A549 (cell line): Measurements from ENCODE around the gene KDM4B. TPM values are rescaled to one million over a fixed set of nuclear protein-coding genes. Genes with fewer than 3 reads are reported as not detected.

Experiments
- ATAC-seq, 2 experiments: fragments of 200-7000 bp in 1 of 2; fragments of >200 bp in 1 of 2; cut with Nextera tagmentation in 1 of 2; cut with Tn5 transposase in 1 of 2; 3 replicates each; pipeline versions ENCODE4 v1.8.0 to v1.9.1; 2018 to 2020; ENCODE audit warnings: mild to moderate bottlenecking in 1 of 2, moderate library complexity in 1 of 2
- CTCF ChIA-PET: fragments of 300-600 bp; sonication (Branson Sonifier 250); formaldehyde crosslinking; extraction: SDS; loops from one replicate; lab custom pipeline; 2021; ENCODE audit warnings: antibody characterized with exemption, inconsistent platforms; lab: Yijun Ruan, JAX
- POLR2A ChIA-PET: fragments of 350-600 bp; formaldehyde crosslinking; extraction: SDS; loops from one replicate; lab custom pipeline; 2021; ENCODE audit warnings: antibody characterized with exemption, inconsistent platforms; lab: Yijun Ruan, JAX
- DNase-seq, 2 experiments: peaks; one replicate each; pipeline versions ENCODE4 v3.0.0 to v3.0.0-alpha.2; 2011 to 2016; ENCODE audit warnings: low read depth in 1 of 2, low spot score in 1 of 2
- FAIRE-seq: peaks from 2 replicates; lab custom pipeline; 2011; peaks lifted over from hg19 to GRCh38; lab: Jason Lieb, UNC
- H3K27ac ChIP-seq, 2 experiments: fragments of >200 bp; sonication (Bioruptor Twin); formaldehyde crosslinking; 3 replicates each; pipeline ENCODE4 v1.5.1; 2016 to 2017
- H3K4me1 ChIP-seq: fragments of >200 bp; sonication (Bioruptor Twin); formaldehyde crosslinking; 3 replicates; pipeline ENCODE4 v1.6.1; 2016
- H3K4me2 ChIP-seq: fragments of >200 bp; sonication (Bioruptor Twin); formaldehyde crosslinking; 3 replicates; pipeline ENCODE4 v1.6.1; 2016
- H3K4me3 ChIP-seq: fragments of >200 bp; sonication (Bioruptor Twin); formaldehyde crosslinking; 3 replicates; pipeline ENCODE4 v1.5.1; 2016
- H3K9me3 ChIP-seq: fragments of >200 bp; sonication (Bioruptor Twin); formaldehyde crosslinking; 3 replicates; pipeline ENCODE4 v1.6.1; 2016
- ATOH8 ChIP-seq: fragments of 250-450 bp; sonication (Bioruptor Pico); IDR thresholded peaks from 2 replicates; pipeline ENCODE4 v1.5.0; 2020; ENCODE audit warnings: low read depth, mild to moderate bottlenecking, moderate library complexity
- BCL3 ChIP-seq: fragments of >200 bp; sonication (Bioruptor Twin); formaldehyde crosslinking; IDR thresholded peaks from 3 replicates; pipeline ENCODE4 v1.6.1; 2016
- BHLHE40 ChIP-seq: IDR thresholded peaks from 2 replicates; pipeline ENCODE4 v1.6.1; 2012; ENCODE audit warnings: low read depth, low read length, inconsistent platforms
- CEBPB ChIP-seq, 2 experiments: fragments of >200 bp in 1 of 2; sonication (Bioruptor Twin) in 1 of 2; formaldehyde crosslinking in 1 of 2; IDR thresholded peaks; 2 replicates each; pipeline ENCODE4 v1.6.1; 2012 to 2016
- CHD2 ChIP-seq: fragments of 150-350 bp; IDR thresholded peaks from 2 replicates; pipeline ENCODE4 v1.6.1; 2014; ENCODE audit warnings: low read length; ENCODE audit not compliant: partially characterized antibody
- EHF ChIP-seq: fragments of 250-450 bp; sonication (Bioruptor Pico); IDR thresholded peaks from 2 replicates; pipeline ENCODE4 v1.5.0; 2020; ENCODE audit warnings: mild to moderate bottlenecking
- HDAC2 ChIP-seq: fragments of 200-600 bp; sonication (generic); IDR thresholded peaks from 2 replicates; pipeline ENCODE4 v1.6.1; 2016
- HES2 ChIP-seq: fragments of >200 bp; sonication (Bioruptor Twin); formaldehyde crosslinking; IDR thresholded peaks from 2 replicates; pipeline ENCODE4 v1.6.1; 2016
- JUN ChIP-seq, 2 experiments: fragments of >200 bp; sonication (Bioruptor Twin); formaldehyde crosslinking; IDR thresholded peaks; 2 replicates in 1 of 2; 3 replicates in 1 of 2; pipeline ENCODE4 v1.6.1; 2016 to 2017
- KDM1A ChIP-seq: fragments of 200-600 bp; sonication (generic); IDR thresholded peaks from 2 replicates; pipeline ENCODE4 v1.6.1; 2016; ENCODE audit warnings: low read depth, mild to moderate bottlenecking
- MAZ ChIP-seq: fragments of 150-350 bp; IDR thresholded peaks from 2 replicates; pipeline ENCODE4 v1.6.1; 2014; ENCODE audit warnings: antibody characterized with exemption, low read depth, low read length, borderline replicate concordance
- MYC ChIP-seq: IDR thresholded peaks from 2 replicates; pipeline ENCODE4 v1.6.1; 2012; ENCODE audit warnings: mild to moderate bottlenecking, inconsistent platforms, low read length, improper control_type of control experiment, borderline replicate concordance
- NPAS2 ChIP-seq: fragments of 250-450 bp; sonication (Bioruptor Pico); IDR thresholded peaks from 2 replicates; pipeline ENCODE4 v1.8.0; 2022; ENCODE audit warnings: mild to moderate bottlenecking, moderate library complexity, borderline replicate concordance
- POLR2AphosphoS2 ChIP-seq: conservative IDR thresholded peaks from 2 replicates; pipeline ENCODE4 v1.6.1; 2012; ENCODE audit warnings: low read length, improper control_type of control experiment, inconsistent platforms
- RAD21 ChIP-seq, 2 experiments: fragments of >200 bp in 1 of 2; sonication (Bioruptor Twin) in 1 of 2; formaldehyde crosslinking in 1 of 2; IDR thresholded peaks in 1 of 2; conservative IDR thresholded peaks in 1 of 2; 2 replicates in 1 of 2; 3 replicates in 1 of 2; pipeline ENCODE4 v1.6.1; 2012 to 2018; ENCODE audit warnings: inconsistent platforms in 1 of 2
- TP53 ChIP-seq: fragments of 250-450 bp; sonication (Bioruptor Pico); IDR thresholded peaks from 2 replicates; pipeline ENCODE4 v1.5.0; 2021; ENCODE audit warnings: mild to moderate bottlenecking, moderate library complexity
- ZSCAN20 ChIP-seq: fragments of 250-450 bp; sonication (Bioruptor Pico); IDR thresholded peaks from 2 replicates; pipeline ENCODE4 v1.8.0; 2022; ENCODE audit warnings: mild to moderate bottlenecking, moderate library complexity
- WGBS: methylation state at CpG from one replicate; pipeline ENCODE4 v1.1.6; 2017; ENCODE audit errors: missing lambda C conversion rate; 5-methylcytosine and 5-hydroxymethylcytosine counted together
- polyA plus RNA-seq, 4 experiments: library from polyadenylated mRNA; depleted of rRNA in 3 of 4; stranded (reverse); fragments of >200 nt; fragmentation: RNase III in 1 of 4; extraction: RNeasy Plus Mini Kit Qiagen cat#74134 plus additional on column Dnase treatment in 1 of 4; gene quantifications; 2 replicates in 3 of 4; 3 replicates in 1 of 4; pipeline ENCODE4 v1.2.3, GENCODE V29; 2011 to 2017
- TF ChIP-seq, protein P1 (sequence below): fragments of 450-650 bp; IDR thresholded peaks from 2 replicates; pipeline ENCODE4 v1.6.1; 2014; ENCODE audit warnings: antibody characterized with exemption
- TF ChIP-seq, protein P2 (sequence below): fragments of >200 bp; sonication (Bioruptor Twin); formaldehyde crosslinking; IDR thresholded peaks from 3 replicates; pipeline ENCODE4 v1.5.1; 2016
- TF ChIP-seq, protein P3 (sequence below): fragments of 250-450 bp; sonication (Bioruptor Pico); IDR thresholded peaks from 2 replicates; pipeline ENCODE4 v1.5.0; 2021; ENCODE audit warnings: mild to moderate bottlenecking, moderate library complexity, borderline replicate concordance

Gene KDM4B
- polyA plus RNA-seq, 2 of the 4 experiments (the other 2 are of a cell fraction): 3.0 to 4.6 TPM

- POLR2A ChIA-PET: no interaction called here
- DNase-seq (no peak), FAIRE-seq (no peak)
- 93% methylated on average over 8 of the region's 36 CpGs for WGBS
- Histone ChIP-seq H3K9me3 (no peaks in the 10 kb centered on the region), H3K4me1 (0 out of 3 replicates have a peak, but pooled peaks cover 5% of the 10 kb centered on the region), H3K4me2 (no peak overlapping the region)
- no peak for TF ChIP-seq EHF
- TF ChIP-seq NPAS2 (CRISPR knock-in tag): no peak
- TF ChIP-seq, all 56 proteins: peak for 0
- Histone ChIP-seq H3K4me3 (no peak overlapping the region), H3K27ac (no peak overlapping the region)
- no peak for ATAC-seq
- CTCF ChIA-PET: interaction anchor here (0.7 to 3.4 kb wide), 11 partner anchors 10 to 303 kb away, joined by 3 to 13 read pairs (median 3); no protein-coding TSS in a partner anchor
Measured at GRCh38 chr19:5035793-5036697, 67.1 kb downstream of the KDM4B start.

GRCh38 chr19:5036698-5037563 is 68.0 kb downstream of the KDM4B start:
- DNase-seq: no peak
- CTCF ChIA-PET: interaction anchor here (0.5 to 3.4 kb wide), 14 partner anchors 10 to 543 kb away, joined by 3 to 13 read pairs (median 4); no protein-coding TSS in a partner anchor
- FAIRE-seq: no peak
- Histone ChIP-seq H3K9me3 (no peaks in the 10 kb centered on the region), H3K4me3 (no peak overlapping the region), H3K27ac (no peak overlapping the region), H3K4me2 (no peak overlapping the region), H3K4me1 (no peaks in the 10 kb centered on the region)
- POLR2A ChIA-PET: no interaction called here
- 90% methylated on average over 27 of the region's 36 CpGs for WGBS
- TF ChIP-seq HES2 (no peak), CEBPB (IDR thresholded peaks at IDR 0.05) (no peak), ZSCAN20 (CRISPR knock-in tag) (no peak), CHD2 (no peak), HDAC2 (no peak), MAZ (no peak), BHLHE40 (no peak), POLR2AphosphoS2 (no peak), KDM1A (no peak), RAD21 (conservative IDR thresholded peaks at IDR 0.05 in 1 of 2, IDR thresholded peaks at IDR 0.05 in 1 of 2) (no peak), BCL3 (no peak)
- TF ChIP-seq, protein P1, sequence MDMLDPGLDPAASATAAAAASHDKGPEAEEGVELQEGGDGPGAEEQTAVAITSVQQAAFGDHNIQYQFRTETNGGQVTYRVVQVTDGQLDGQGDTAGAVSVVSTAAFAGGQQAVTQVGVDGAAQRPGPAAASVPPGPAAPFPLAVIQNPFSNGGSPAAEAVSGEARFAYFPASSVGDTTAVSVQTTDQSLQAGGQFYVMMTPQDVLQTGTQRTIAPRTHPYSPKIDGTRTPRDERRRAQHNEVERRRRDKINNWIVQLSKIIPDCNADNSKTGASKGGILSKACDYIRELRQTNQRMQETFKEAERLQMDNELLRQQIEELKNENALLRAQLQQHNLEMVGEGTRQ: no peak
- ATAC-seq: no peak

DNA sequence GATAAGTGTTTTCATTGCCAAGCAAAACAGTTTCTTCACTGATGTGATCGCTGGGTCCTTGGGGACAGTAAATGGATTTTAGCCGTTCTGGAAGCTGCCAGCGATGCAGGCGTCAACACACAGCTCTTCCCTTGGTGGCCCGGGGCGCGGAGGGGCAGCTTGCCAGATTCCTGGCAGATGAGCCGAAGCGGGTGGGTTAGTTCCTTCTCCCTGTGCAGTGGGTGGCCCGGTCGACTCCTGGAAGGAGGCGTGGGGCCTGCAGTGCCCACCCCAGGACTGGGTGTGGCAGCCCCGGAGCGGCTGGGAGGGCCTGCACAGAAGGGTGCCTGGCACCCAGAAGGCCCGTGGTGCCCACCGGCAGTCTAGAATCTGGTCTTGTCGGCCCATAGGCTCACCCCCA is 69.0 kb downstream of the KDM4B start:
- H3K4me3 ChIP-seq: no peak overlapping the region
- ATAC-seq (no peak), DNase-seq (no peak), FAIRE-seq (no peak)
- ChIA-PET POLR2A (no interaction called here), CTCF (interaction anchor here (0.7 to 3.4 kb wide), 14 partner anchors 8 to 542 kb away, joined by 3 to 13 read pairs (median 4); no protein-coding TSS in a partner anchor)
- H3K9me3 ChIP-seq: no peaks in the 10 kb centered on the region
- WGBS: 95% methylated on average over 4 of the region's 17 CpGs
- no peaks in the 10 kb centered on the region for H3K4me1 ChIP-seq
- no peak overlapping the region for H3K27ac ChIP-seq
- H3K4me2 ChIP-seq: no peak overlapping the region
- TF ChIP-seq NPAS2 (CRISPR knock-in tag): no peak
- no peak for TF ChIP-seq TP53 (CRISPR knock-in tag)
- TF ChIP-seq ATOH8: no peak
- TF ChIP-seq BHLHE40: no peak
- TF ChIP-seq EHF: no peak
- no peak for TF ChIP-seq JUN (IDR thresholded peaks at IDR 0.05)
- no peak for TF ChIP-seq CEBPB (IDR thresholded peaks at IDR 0.05)
- no peak for TF ChIP-seq BCL3
- TF ChIP-seq, protein P2, sequence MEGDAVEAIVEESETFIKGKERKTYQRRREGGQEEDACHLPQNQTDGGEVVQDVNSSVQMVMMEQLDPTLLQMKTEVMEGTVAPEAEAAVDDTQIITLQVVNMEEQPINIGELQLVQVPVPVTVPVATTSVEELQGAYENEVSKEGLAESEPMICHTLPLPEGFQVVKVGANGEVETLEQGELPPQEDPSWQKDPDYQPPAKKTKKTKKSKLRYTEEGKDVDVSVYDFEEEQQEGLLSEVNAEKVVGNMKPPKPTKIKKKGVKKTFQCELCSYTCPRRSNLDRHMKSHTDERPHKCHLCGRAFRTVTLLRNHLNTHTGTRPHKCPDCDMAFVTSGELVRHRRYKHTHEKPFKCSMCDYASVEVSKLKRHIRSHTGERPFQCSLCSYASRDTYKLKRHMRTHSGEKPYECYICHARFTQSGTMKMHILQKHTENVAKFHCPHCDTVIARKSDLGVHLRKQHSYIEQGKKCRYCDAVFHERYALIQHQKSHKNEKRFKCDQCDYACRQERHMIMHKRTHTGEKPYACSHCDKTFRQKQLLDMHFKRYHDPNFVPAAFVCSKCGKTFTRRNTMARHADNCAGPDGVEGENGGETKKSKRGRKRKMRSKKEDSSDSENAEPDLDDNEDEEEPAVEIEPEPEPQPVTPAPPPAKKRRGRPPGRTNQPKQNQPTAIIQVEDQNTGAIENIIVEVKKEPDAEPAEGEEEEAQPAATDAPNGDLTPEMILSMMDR: no peak
- TF ChIP-seq, protein P3, sequence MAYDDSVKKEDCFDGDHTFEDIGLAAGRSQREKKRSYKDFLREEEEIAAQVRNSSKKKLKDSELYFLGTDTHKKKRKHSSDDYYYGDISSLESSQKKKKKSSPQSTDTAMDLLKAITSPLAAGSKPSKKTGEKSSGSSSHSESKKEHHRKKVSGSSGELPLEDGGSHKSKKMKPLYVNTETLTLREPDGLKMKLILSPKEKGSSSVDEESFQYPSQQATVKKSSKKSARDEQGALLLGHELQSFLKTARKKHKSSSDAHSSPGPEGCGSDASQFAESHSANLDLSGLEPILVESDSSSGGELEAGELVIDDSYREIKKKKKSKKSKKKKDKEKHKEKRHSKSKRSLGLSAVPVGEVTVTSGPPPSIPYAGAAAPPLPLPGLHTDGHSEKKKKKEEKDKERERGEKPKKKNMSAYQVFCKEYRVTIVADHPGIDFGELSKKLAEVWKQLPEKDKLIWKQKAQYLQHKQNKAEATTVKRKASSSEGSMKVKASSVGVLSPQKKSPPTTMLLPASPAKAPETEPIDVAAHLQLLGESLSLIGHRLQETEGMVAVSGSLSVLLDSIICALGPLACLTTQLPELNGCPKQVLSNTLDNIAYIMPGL: no peak
- TF ChIP-seq MYC: no peak
